Right renal cortex interstitium (tissue), 3 donors: ENCODE data around the gene SNRPD1. TPM values are rescaled to one million over a fixed set of nuclear protein-coding genes. Genes with fewer than 3 reads are reported as not detected.
A peak's percentile ranks its signal among the peaks of the same experiment; 100 is the strongest.
"Not testable (repeated sequence)": the region's sequence is repeated elsewhere in the genome, so short reads cannot be mapped to it uniquely, and the experiment has no call there.

Experiments
- DNase-seq, 3 donors: peaks; one replicate each; pipeline ENCODE4 v3.0.0-alpha.2; 2013; ENCODE audit warnings: low read depth in 3 of 3, low spot score in 2 of 3
- polyA plus RNA-seq, 3 donors: library from polyadenylated mRNA; unstranded; fragments of 120-200 nt; gene quantifications; one replicate each; pipeline ENCODE4 v1.2.1, GENCODE V29; 2013; ENCODE audit not compliant: insufficient read length in 3 of 3

SNRPD1 gene
- polyA plus RNA-seq, result 100 to 1,000 TPM; 183 to 200 (median 195) TPM

DNA sequence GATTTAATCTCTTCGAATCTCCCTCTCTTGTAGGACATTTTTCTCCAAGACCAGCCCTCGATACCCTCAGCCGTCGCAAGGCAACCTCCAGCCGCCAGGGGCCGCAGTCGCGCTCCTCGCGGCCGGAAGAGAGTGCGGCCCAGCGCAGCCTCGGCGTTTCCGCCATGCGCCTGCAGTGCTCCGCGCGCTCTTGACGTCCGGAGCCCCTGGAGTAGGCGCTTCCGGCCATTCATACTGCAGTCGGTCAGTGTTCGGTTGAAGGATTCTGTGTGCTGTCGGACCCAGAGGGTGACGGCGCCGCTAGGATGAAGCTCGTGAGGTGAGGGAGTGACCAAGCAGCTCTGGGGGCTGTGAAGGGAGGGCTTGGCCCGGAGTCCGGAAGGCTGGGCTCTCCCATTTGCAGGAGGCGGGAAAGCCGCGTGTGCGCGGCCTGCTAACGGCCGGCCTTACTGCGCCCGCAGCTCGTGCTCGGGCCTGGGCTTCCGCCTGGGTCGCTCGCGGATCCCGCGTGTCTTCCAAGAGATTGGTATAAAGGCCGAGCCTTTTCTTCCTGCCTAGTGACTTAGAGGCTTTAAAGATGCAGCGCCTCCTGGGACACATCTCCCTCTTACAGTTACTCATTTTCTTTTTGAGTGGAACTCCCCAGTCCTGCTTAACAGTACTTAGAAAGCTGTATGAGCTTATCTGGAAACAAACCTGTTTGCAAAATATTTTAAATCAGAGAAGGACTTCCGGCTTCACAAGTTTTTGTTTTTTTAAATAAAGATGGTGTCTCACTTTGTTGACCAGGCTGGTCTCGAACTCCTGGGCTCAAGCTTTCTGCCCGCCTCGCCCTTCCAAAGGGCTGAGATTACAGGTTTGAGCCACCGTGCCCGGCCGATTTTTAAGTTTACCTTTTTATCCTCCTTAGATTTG, at the start of gene SNRPD1:
TSS of gene SNRPD1 (plus strand) at position 190 of the 915 bp plus-strand sequence. CDS start at position 306, 116 bp downstream.
- peak; percentile 72 to 85 (median 83) for DNase-seq

DNA sequence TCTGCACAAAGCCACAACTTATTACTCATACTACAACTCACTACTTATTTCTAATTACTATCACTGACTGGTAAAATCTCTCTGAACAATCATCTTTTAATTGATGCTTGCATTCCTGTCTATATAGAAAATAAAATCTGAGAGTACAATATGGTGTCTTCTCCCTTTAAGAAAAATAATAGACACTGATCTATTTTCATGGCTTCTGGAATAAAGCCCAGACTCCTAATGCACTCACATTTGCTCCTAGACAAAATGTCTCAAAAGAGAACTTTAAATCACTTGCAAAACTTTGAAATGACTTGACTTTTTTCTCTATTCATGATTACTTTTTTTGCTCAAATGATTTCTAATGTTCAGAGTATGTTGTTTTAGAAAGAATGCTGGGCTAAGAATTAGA, 40.3 kb upstream of the SNRPD1 start:
- no peak for DNase-seq

DNA sequence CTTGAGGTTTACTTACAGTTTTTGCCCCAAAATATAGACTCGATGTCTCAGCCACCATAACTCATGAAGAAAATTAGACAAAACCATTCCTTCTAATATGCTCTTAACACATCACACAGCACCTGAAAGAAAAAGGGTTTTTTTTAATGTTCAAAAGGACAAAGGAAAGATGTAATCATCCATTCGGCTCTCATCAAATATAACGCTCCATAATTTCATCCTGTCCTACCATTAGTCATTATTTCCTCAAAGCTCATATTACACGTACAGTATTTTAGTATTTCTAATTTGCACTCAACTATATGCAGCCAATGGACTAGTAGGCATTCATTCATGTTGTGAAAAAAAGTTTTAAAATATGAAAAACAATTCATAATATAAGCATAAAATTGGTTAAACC, 36.5 kb upstream of the SNRPD1 start:
- no peak for DNase-seq

DNA sequence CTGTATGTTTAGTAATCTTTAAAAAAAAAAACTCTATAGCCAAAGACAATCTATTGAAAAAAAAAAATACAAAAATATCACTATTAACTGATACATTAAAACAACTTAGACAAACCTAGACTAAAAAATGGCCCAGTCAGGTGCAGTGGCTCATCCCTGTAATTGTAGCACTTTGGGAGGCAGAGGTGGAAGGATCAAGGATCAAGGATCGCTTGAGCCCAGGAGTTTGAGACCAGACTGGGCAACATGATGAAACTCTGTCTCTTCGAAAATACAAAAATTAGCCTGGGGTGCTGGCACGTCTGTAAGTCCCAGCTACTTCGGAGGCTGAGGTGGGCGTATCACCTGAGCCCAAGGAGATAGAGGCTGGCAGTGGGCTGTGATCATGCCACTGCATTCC, 27.7 kb upstream of the SNRPD1 start:
- no peak for DNase-seq

DNA sequence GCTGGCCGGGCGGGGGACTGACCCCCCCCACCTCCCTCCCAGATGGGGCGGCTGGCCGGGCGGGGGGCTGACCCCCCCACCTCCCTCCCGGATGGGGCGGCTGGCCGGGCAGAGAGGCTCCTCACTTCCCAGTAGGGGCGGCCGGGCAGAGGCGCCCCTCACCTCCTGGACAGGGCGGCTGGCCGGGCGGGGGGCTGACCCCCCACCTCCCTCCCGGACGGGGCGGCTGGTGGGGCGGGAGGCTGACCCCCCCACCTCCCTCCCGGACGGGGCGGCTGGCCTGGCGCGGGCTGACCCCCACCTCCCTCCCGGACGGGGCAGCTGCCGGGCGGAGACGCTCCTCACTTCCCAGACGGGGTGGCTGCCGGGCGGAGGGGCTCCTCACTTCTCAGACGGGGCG, 19.8 kb upstream of the SNRPD1 start:
- DNase-seq, result not testable (repeated sequence)

DNA sequence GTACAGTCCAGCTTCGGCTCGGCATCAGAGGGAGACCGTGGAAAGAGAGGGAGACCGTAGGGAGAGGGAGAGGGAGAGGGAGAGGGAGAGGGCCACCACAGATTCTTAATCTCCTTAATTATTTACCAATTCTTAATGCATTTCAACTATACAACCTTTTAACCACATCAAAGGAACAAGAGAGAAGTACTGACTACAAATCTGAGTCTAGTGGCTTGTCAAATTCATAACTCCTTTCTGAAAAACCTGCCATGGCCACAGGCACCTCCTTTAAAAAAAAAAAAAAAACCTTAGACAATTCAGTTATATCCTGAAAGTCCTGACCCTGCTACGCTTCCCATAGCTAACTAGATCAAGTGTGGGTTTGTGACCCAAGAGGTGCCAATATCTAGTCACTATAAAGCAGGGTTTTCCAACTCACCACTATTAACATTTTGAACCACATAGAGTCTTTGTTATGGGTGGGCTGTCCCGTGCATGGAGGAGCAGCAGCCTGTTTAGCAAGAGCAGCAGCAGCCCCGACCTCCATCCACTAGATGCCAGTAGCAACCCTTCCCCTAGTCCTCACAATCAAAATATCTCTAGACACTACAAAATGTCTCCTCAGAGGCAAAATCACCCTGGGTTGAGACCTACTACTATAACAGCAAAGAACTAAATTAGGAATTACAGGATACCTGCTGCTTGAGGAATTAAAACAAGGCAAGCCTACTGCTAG, 18.4 kb upstream of the SNRPD1 start:
- no peak for DNase-seq

DNA sequence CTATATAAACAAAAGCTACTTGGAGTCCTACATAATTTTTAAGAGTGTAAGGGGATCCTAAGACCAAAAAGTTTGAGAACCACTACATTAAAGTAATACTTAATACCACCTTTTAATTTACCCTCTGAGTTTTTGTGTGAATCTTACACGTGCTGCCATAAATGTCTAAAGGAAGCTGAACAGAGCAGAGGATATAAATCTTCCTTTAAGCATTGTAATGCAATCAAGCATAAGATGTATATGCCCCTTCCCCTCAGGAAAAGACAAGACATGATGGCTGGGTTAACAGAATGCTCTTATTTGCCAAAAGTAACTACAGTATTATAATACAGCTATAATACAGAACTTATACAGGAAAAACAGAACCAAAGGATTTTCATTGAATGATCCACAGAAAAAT, 14.5 kb upstream of the SNRPD1 start:
- no peak for DNase-seq

DNA sequence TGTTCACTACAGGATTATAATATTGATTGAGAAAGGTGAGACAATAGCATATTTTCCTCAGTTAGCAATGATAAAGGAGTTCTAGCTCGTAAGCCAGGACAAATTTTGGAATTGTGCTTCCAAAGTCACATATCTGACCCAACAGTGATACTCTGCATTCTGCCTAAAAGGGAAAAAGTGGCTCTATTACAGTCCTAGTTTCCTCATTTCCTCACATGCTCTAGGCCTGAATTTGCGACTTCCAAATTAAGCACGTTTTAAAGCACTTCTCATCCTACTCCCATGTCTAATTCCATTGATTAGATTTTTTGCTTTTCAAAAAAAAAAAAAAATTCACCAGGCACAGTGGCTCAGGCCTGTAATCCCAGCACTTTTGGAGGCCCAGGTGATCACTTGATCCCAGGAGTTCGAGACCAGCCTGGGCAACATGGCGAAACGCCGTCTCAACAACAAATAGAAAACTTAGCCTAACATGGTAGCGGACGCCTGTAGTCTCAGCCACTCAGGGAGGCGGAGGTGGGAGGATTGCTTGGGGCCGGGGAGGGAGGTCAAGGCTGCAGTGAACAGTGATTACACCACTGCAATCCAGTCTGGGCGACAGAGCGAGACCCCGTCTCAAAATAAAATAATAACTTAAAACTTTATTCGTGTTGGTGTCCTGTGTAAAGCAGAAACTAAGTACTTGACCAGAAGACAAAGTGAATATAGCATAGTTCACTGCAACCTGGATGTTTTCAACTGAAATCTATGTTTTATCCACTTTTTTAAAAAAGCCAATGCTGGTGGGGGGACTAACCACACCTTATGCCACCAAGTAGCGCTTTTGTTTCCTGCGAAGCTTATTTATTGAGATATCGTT, 13.2 kb upstream of the SNRPD1 start:
- DNase-seq, result peak in 2 of 3 donors; percentile 5 to 21

DNA sequence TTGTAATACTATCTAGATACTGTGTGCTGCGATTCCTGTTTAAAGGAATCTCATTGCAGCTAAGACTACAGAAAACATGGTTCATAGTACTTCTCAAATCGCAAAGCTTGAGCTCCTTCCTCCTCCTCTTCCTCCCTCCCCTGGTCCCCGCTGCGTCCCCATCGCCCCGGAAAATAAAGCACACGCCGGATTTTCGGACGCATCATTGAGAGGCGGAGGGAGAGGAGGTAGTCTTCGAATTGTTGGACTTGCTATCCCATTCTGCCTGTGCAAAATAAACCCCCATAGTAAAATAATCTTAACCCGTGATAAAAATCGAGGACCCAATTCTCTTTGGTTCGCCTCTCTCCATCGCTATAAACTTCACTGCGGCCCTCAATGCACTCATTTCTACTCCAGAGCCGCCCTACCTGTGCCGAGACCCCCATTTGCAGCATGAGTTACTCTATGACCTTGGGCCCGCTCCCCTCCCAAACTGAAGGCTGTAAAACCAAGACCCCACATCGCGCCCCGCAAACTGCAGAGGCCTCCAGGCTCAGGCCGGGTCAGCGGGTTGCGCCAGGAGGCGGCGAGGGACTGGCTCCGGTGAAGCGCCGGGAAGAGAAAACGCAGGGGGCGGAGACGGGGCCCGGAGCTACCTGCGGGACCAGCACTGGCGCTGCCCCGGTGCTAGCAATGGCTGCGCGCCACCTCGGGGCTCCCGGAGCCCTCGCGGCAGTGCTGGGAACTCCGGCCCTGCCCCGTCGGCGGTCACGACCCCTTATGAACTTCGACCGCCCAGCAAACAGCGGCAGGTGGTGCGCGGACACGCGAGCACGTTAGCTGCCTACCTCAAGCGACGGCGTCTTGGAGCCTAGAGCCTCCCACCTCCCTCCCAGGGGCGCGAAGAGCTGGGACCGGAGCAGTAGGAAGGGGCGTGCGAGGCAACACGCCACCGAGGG, 12.3 kb upstream of the SNRPD1 start:
- peak in 2 of 3 donors; percentile 51 to 60 for DNase-seq

DNA sequence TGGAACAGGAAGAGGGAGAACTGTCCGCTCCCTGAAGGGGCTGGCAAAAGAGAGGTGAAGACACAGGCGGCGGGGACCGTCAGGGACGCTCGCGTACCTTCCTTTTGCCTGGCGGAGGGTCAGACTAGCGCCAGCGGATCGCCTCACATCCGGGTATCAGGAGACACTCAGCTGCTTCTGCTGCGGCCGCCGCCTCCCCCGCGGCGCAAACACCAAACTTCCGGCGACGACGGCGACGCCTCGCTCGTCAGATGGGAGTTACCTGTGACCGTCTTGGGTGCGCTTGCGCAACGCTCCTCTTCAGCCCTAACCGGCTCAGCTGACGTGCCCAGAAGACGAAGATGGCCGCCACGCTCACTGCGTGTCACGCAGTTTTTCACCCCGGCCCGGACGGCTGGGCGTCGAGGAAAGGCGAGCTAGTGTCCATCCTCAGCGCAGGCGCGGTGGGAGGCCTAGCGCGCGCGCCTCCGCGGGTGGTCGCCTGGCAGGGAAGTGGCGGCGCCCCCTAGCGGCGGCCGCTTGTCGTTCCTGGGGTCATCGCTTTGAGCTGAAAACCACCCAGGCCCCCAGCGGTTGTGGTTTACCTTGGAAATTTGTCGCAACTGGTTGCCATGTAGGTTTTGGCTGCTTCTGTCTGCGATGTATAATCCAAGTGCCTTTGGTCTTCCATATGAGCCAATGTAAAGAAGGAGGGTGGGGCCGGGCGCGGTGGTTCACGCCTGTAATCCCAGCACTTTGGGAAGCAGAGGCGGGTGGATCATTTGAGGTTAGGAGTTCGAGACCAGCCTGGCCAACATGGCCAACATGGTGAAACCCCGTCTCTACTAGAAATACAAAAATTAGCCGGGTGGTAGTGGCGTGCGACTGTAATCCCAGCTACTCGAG, 11.3 kb upstream of the SNRPD1 start, which contains the start of gene ESCO1:
TSS of gene ESCO1 (minus strand) at position 179 of the 885 bp plus-strand sequence. CDS start 25,861 bp downstream, outside the sequence.
- peak; percentile 91 to 93 (median 93) for DNase-seq

DNA sequence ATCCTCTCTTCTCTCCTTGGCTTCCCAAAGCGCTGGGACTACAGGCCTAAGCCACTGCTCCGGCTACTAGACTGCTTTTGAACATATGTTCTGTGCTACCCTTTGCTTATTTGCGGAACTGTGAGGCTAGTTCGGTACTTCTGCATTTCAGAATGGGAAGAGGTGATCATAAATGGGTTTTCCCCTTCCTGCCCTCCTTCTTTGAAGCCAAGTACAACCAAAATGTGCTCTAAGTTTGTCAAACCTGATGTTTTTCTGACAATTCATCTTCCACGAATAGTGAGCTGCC, 9.9 kb upstream of the SNRPD1 start:
- no peak for DNase-seq

DNA sequence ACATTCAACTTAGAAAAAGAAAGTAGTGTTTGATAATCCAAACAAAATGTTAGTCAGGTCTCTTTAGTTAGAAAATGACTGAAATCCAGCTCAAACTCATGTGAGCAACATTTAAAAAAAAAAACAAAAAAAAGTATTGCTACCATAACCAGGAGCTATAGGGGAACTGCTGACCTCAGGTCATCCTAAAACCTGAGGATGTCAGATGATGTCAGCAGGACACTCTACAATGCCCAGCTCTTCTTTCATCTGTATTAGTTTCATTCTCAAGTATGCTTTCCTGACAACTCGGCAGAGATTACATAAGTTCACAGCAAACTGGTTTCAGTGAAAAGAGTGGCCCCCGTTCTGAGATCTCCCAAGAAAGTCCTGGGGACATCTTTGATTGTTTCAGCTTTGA, 7.4 kb upstream of the SNRPD1 start:
- no peak for DNase-seq

DNA sequence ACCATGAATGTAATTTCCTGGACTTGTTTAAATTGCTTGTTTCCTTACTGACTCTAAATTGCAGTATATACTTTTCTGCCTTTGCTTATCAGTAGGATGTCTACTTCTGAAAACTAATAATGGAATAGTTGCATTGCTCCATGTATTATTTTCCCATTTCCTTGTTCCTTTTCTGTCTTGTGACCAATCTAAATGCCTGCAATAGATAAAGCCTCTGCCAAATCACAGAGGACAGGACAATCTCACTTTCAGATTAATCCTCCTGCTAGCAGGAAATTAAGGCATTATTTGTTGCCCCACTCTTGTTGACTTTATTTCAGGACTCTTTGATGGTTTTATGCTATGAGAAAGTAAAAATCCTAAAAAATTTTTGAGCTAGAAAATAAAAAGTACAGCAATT, 6.9 kb upstream of the SNRPD1 start:
- no peak for DNase-seq

DNA sequence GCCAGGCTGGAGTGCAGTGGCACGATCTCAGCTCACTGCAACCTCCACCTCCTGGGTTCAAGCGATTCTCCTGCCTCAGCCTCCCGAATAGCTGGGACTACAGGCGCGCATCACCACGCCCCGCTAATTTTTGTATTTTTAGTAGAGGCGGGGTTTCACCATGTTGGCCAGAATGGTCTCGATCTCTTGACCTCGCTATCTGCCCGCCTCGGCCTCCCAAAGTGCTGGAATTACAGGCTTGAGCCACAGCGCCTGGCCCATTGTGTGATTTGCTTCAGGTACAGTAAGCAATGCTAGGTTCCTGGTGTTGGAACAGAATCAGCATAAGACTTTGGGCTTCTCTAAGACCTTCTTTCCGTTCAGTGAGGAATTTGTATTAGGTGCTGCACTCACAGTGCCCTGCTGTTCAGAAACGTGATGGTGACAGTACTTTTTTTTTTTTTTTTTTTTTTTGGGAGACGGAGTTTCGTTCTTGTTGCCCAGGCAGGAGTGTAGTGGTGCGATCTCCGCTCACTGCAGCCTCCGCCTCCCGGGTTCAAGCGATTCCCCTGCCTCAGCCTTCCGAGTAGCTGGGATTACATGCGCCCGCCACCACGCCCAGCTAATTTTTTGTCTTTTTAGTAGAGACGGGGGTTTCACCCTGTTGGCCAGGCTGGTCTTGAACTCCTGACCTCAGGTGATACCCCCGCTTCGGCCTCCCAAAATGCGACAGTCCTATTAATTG, 551 bp upstream of the SNRPD1 start:
- DNase-seq, result not testable (repeated sequence)

DNA sequence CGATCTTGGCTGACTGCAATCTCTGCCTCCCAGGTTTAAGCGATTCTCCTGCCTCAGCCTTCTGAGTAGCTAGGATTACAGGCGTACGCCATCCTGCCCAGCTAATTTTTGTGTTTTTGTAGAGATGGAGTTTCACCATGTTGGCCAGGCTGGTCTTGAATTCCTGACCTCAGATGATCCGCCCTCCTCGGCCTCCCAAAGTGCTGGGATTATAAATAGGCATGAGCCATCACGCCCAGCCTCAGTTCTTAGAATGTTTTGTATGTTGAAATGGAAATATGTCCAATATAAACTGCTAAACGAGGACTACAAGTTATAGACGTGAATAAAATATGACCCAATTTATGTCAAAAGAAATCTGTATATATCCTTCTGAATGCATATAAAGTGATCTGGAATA, 9.5 kb downstream of the SNRPD1 start:
- not testable (repeated sequence) for DNase-seq

DNA sequence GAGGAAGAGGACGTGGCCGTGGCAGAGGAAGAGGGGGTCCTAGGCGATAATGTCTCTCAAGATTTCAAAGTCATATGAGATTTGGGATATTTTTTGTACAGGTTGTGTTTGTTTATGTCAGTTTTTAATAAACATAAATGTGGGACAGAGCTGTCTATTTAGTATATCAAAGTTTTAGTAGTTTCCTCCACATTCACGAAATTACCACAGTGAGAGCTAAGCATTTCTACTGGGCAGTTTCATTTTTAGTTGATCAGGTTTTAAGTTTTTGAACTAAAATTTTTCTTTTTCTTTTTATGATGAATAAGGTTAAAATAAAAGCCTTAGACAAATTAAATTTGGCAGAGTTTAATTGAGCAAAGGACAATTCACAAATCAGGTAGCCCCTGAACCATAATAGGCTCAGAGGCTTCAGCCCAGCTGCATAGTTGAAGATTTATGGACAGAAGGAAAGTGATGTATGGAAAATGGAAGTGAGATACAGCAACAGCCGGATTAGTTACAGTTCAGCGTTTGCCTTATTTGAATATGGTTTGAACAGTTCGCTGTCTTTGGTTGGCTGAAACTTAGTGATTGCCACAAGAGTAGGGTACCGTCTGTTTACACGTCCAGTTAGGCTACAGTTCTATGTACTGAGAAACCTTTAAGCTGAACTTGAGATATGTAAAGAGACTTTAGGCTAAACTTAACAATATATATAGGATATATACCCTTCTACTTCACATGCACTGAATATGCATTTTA, 17.1 kb downstream of the SNRPD1 start:
- no peak for DNase-seq

DNA sequence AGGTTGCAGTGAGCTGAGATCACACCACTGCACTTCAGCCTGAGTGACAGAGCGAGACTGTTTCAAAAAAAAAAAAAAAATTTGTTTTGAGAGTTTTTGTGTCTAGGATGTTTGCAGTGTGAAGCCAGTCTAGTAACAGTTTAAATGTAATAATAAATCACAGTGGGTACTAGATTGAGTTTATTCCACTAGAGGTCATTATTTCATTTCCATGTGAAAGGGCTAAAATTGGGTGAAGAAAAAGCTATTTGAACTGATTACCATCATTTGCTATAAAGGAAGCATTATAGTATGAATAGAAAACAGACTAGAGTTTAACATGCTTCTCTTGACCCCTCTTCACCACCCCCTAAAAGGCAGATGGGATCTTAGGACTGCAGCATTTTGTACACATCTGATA, 20.3 kb downstream of the SNRPD1 start:
- no peak for DNase-seq
